Neutrophil (primary cell): ENCODE results near the gene DNAJC30.

Experiments used
- H3K27ac ChIP-seq: fragments of 200-600 bp; sonication (generic); 2 replicates; pipeline ENCODE4 v1.5.1; 2016; ENCODE audit warnings: mild to moderate bottlenecking, moderate library complexity
- H3K27me3 ChIP-seq: fragments of 200-600 bp; sonication (generic); 2 replicates; pipeline ENCODE4 v1.6.0; 2016; ENCODE audit warnings: mild to moderate bottlenecking
- H3K36me3 ChIP-seq: fragments of 200-600 bp; sonication (generic); 2 replicates; pipeline ENCODE4 v1.5.1; 2017
- H3K4me1 ChIP-seq, 2 experiments: fragments of 200-600 bp in 1 of 2; sonication (generic) in 1 of 2; 1 replicate in 1 of 2; 2 replicates in 1 of 2; pipeline versions ENCODE4 v1.5.1 to v1.6.1; 2013 to 2016; ENCODE audit warnings: low read depth in 1 of 2, low read length in 1 of 2, mild to moderate bottlenecking in 1 of 2, moderate library complexity in 1 of 2; ENCODE audit not compliant: control insufficient read depth in 1 of 2, insufficient read depth in 1 of 2
- H3K4me3 ChIP-seq, 2 experiments: fragments of 200-600 bp in 1 of 2; sonication (generic) in 1 of 2; 1 replicate in 1 of 2; 2 replicates in 1 of 2; pipeline ENCODE4 v1.5.1; 2013 to 2016; ENCODE audit warnings: low read depth in 1 of 2, low read length in 1 of 2, mild to moderate bottlenecking in 1 of 2, moderate library complexity in 1 of 2
- H3K9me3 ChIP-seq: fragments of 200-600 bp; sonication (generic); 2 replicates; pipeline ENCODE4 v1.5.1; 2016
- TF ChIP-seq, protein P1 (sequence below): fragments of 200-600 bp; sonication (generic); IDR thresholded peaks from 2 replicates; pipeline ENCODE4 v1.5.1; 2016; ENCODE audit warnings: antibody characterized with exemption

Gene DNAJC30

DNA sequence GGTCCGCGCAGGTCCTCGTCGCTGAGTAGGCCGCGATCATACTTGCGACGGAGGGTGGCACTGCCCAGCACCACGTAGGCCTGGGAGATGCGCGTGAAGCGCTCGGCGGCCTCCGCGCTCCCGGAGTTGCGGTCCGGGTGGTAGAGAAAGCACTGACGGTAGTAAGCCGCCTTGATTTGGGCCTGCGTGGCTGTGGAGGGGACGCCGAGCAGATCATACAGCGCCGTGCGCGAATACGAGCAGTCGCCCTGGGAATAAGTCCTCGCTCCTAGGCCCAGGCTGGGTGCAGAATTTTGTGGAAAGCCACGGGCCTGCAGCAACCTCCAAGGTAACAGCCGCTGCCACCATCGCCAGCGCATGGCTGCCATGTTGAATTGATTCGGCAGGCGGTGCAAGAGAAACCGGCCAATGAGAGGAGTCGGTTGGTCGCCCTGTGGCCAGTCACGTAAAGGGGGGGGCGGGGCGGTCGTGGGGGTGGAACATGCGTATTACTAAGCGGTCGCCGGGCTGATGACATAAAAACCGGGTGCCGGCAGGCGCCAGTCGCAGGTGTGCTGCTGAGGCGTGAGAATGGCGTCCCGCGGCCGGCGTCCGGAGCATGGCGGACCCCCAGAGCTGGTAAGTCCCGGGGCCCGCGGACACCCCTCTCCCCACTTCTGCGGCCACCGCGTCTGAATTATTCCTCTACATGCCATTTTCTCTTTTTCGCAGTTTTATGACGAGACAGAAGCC lies at the start of gene DNAJC30, which contains the start of gene BUD23:
Gene DNAJC30 (minus strand): TSS at position 398 of the 732 bp plus-strand sequence. CDS start 30 bp downstream, at position 368.
Gene BUD23 (plus strand): TSS at position 542 of the 732 bp plus-strand sequence. CDS start 29 bp downstream, at position 571.
- Histone ChIP-seq H3K27ac (peak within 1 kb of the TSS; percentile 67), H3K27me3 (no peaks in the 10 kb centered on the region), H3K4me3 (peak within 1 kb of the TSS; percentile 93 to 99), H3K36me3 (peaks cover 11% of the 10 kb centered on the region), H3K9me3 (no peaks in the 10 kb centered on the region), H3K4me1 (peaks cover 17 to 20% of the 10 kb centered on the region in 2 experiments)
- TF ChIP-seq, protein P1, sequence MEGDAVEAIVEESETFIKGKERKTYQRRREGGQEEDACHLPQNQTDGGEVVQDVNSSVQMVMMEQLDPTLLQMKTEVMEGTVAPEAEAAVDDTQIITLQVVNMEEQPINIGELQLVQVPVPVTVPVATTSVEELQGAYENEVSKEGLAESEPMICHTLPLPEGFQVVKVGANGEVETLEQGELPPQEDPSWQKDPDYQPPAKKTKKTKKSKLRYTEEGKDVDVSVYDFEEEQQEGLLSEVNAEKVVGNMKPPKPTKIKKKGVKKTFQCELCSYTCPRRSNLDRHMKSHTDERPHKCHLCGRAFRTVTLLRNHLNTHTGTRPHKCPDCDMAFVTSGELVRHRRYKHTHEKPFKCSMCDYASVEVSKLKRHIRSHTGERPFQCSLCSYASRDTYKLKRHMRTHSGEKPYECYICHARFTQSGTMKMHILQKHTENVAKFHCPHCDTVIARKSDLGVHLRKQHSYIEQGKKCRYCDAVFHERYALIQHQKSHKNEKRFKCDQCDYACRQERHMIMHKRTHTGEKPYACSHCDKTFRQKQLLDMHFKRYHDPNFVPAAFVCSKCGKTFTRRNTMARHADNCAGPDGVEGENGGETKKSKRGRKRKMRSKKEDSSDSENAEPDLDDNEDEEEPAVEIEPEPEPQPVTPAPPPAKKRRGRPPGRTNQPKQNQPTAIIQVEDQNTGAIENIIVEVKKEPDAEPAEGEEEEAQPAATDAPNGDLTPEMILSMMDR = peak; percentile 58

DNA sequence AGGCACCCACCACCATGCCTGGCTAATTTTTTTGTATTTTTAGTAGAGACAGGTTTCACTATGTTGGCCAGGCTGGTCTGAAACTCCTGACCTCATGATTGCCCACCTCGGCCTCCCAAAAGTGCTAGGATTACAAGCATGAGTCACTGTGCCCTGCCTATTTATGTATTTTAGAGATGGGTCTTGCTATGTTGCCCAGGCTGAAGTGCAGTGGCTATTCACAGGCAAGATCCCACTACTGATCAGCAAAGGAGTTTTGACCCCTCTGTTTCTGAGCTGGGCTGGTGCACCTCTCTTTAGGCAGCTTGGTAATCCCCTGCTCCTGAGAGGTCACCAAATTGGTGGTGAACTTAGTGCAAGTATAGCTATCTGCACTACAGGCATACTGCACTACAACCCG lies 49.1 kb upstream of the DNAJC30 start:
- H3K27me3 ChIP-seq = peaks cover 24% of the 10 kb centered on the region
- H3K4me1 ChIP-seq = peaks cover 22 to 27% of the 10 kb centered on the region in 2 experiments
- no peak overlapping the region for H3K4me3 ChIP-seq
- no peaks in the 10 kb centered on the region for H3K9me3 ChIP-seq
- peaks cover 19% of the 10 kb centered on the region for H3K36me3 ChIP-seq
- H3K27ac ChIP-seq = no peak overlapping the region
- TF ChIP-seq, protein P1 = no peak

DNA sequence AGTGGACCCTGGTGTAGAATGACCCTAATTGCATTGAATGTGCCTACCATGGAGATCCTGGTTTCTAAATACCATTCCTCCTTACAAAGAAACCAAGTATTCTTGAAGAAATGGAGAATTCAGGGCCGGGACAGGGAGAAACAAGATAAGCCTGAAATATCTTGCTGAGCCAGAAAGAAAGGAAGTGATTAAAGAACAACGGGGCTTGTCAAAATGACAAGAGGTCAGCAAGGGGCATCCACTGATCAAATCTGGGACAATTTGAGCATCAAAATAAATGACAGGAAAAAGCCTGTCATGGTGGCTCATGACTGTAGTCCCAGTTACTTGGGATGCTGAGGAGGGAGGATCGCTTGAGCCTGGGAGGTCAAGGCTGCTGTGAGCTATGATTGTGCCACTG lies 47.2 kb upstream of the DNAJC30 start:
- no peak overlapping the region for H3K4me3 ChIP-seq
- peaks cover 43% of the 10 kb centered on the region for H3K27me3 ChIP-seq
- TF ChIP-seq, protein P1 = no peak
- peaks cover 24% of the 10 kb centered on the region in 2 experiments for H3K4me1 ChIP-seq
- H3K9me3 ChIP-seq = no peaks in the 10 kb centered on the region
- no peak overlapping the region for H3K27ac ChIP-seq
- H3K36me3 ChIP-seq = peaks cover under 1% of the 10 kb centered on the region

DNA sequence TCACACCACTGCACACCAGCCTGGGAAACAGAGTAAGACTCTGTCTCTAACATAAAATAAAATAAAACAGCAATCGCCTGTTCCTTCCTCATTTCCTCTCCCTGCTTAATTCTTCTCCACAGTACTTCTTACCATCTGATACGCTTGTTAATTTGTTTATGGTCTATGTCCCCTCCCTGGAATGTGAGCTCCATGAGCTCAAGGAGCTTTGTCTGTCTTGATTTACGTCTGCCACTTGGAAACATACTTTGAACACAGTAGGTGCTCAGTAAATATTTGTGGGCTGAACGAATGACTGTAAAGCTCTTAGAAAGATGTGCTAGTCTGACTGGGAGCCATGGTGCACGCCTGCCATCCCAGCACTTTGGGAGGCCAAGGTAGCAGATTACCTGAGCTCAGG lies 45.3 kb upstream of the DNAJC30 start:
- TF ChIP-seq, protein P1 = no peak
- Histone ChIP-seq H3K4me3 (no peak overlapping the region), H3K9me3 (no peaks in the 10 kb centered on the region), H3K4me1 (peaks cover 12 to 14% of the 10 kb centered on the region in 2 experiments), H3K36me3 (no peaks in the 10 kb centered on the region), H3K27me3 (peaks cover 61% of the 10 kb centered on the region), H3K27ac (no peak overlapping the region)

DNA sequence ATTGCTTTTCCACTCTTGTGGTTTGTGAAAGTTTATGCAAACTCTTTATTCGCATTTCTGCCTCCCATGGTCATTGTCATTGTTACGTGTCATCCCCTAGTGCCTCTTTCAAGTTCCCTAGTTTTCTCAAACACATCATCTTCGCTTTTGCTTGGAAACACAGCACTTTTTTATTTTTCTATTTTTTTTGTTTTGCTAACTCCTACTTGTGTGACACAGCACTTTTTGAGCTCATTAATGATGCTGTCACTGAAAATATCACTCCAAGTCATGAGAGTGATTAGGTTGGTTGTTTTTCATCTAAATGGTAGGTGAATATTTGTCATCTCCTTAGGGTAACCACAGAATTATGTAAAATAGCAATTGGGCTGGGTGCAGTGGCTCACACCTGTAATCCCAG lies 44.7 kb upstream of the DNAJC30 start:
- Histone ChIP-seq H3K4me3 (no peak overlapping the region), H3K4me1 (peaks cover 12 to 14% of the 10 kb centered on the region in 2 experiments), H3K27me3 (peaks cover 66% of the 10 kb centered on the region), H3K27ac (no peak overlapping the region), H3K9me3 (no peaks in the 10 kb centered on the region), H3K36me3 (no peaks in the 10 kb centered on the region)
- TF ChIP-seq, protein P1 = no peak
